Subcutaneous abdominal adipose tissue (tissue), 5 donors: ENCODE measurements around the gene VPS8.
"Not testable (repeated sequence)": the region's sequence is repeated elsewhere in the genome, so short reads cannot be mapped to it uniquely, and the experiment has no call there.

ENCODE experiments used
- H3K27ac ChIP-seq: one replicate; pipeline ENCODE4 v1.7.0; 2013; ENCODE audit warnings: low read depth, mild to moderate bottlenecking, inconsistent platforms, low read length, moderate library complexity
- H3K27me3 ChIP-seq, 5 donors: one replicate each; pipeline ENCODE4 v1.7.0; 2013; ENCODE audit warnings: low read length in 5 of 5, inconsistent platforms in 1 of 5; ENCODE audit not compliant: control insufficient read depth in 5 of 5, insufficient read depth in 4 of 5
- H3K36me3 ChIP-seq, 5 donors: one replicate each; pipeline ENCODE4 v1.7.0; 2013; ENCODE audit warnings: low read length in 5 of 5; ENCODE audit not compliant: control insufficient read depth in 5 of 5, insufficient read depth in 5 of 5
- H3K4me1 ChIP-seq, 5 donors: one replicate each; pipeline ENCODE4 v1.7.0; 2013; ENCODE audit warnings: low read length in 5 of 5, mild to moderate bottlenecking in 3 of 5, moderate library complexity in 1 of 5; ENCODE audit not compliant: control insufficient read depth in 5 of 5, insufficient read depth in 5 of 5
- H3K4me3 ChIP-seq, 5 donors: one replicate each; pipeline ENCODE4 v1.7.0; 2013; ENCODE audit warnings: low read length in 5 of 5, low read depth in 1 of 5
- H3K9ac ChIP-seq, 5 donors: one replicate each; pipeline ENCODE4 v1.7.0; 2013; ENCODE audit warnings: low read length in 5 of 5, mild to moderate bottlenecking in 4 of 5, moderate library complexity in 3 of 5
- H3K9me3 ChIP-seq, 5 donors: one replicate each; pipeline ENCODE4 v1.7.0; 2013; ENCODE audit warnings: low read length in 5 of 5; ENCODE audit not compliant: control insufficient read depth in 5 of 5
- donor health status: healthy.
- donor health status: healthy.
- donor health status: healthy.
- donor health status: healthy.
- donor health status: healthy.

The VPS8 gene

GRCh38 chr3:184884359-184885017 lies 72.5 kb downstream of the VPS8 start:
- H3K27ac ChIP-seq = no peak overlapping the region
- peaks cover 2 to 33% (median 6%) of the 10 kb centered on the region in 5 donors for H3K36me3 ChIP-seq
- H3K4me3 ChIP-seq = no peak overlapping the region
- H3K9ac ChIP-seq = no peak overlapping the region
- H3K9me3 ChIP-seq = no peaks in the 10 kb centered on the region
- no peaks in the 10 kb centered on the region for H3K4me1 ChIP-seq
- no peaks in the 10 kb centered on the region for H3K27me3 ChIP-seq

GRCh38 chr3:184885112-184885511 lies 73.1 kb downstream of the VPS8 start:
- Histone ChIP-seq H3K4me1 (no peaks in the 10 kb centered on the region), H3K9ac (no peak overlapping the region), H3K9me3 (no peaks in the 10 kb centered on the region), H3K4me3 (no peak overlapping the region), H3K27ac (no peak overlapping the region), H3K27me3 (no peaks in the 10 kb centered on the region), H3K36me3 (peaks cover 2 to 31% (median 6%) of the 10 kb centered on the region in 5 donors)

GRCh38 chr3:184887574-184887973 lies 75.6 kb downstream of the VPS8 start:
- Histone ChIP-seq H3K9ac (no peak overlapping the region), H3K27ac (no peak overlapping the region), H3K27me3 (no peaks in the 10 kb centered on the region), H3K36me3 (peaks cover 2 to 28% (median 6%) of the 10 kb centered on the region in 5 donors), H3K4me1 (no peaks in the 10 kb centered on the region), H3K4me3 (no peak overlapping the region), H3K9me3 (no peaks in the 10 kb centered on the region)

- Histone ChIP-seq H3K9me3 (no peaks in the 10 kb centered on the region), H3K36me3 (peaks cover 2 to 20% (median 6%) of the 10 kb centered on the region in 5 donors), H3K4me1 (no peaks in the 10 kb centered on the region), H3K4me3 (no peak overlapping the region), H3K27ac (no peak overlapping the region), H3K9ac (no peak overlapping the region), H3K27me3 (no peaks in the 10 kb centered on the region)
Observed at GRCh38 chr3:184889312-184889904, 77.4 kb downstream of the VPS8 start.

GRCh38 chr3:184894051-184894450 lies 82.1 kb downstream of the VPS8 start:
- Histone ChIP-seq H3K4me3 (no peak overlapping the region), H3K9ac (no peak overlapping the region), H3K36me3 (peaks cover 2 to 17% (median 5%) of the 10 kb centered on the region in 5 donors), H3K9me3 (no peaks in the 10 kb centered on the region), H3K27ac (no peak overlapping the region), H3K27me3 (no peaks in the 10 kb centered on the region), H3K4me1 (no peaks in the 10 kb centered on the region)

GRCh38 chr3:184895350-184895749 lies 83.4 kb downstream of the VPS8 start:
- Histone ChIP-seq H3K27me3 (no peaks in the 10 kb centered on the region), H3K36me3 (peaks cover 2 to 23% (median 6%) of the 10 kb centered on the region in 5 donors)

GRCh38 chr3:184896336-184896735 lies 84.4 kb downstream of the VPS8 start:
- Histone ChIP-seq H3K4me3 (no peak overlapping the region), H3K27ac (no peak overlapping the region), H3K9me3 (no peaks in the 10 kb centered on the region), H3K27me3 (no peaks in the 10 kb centered on the region), H3K9ac (no peak overlapping the region), H3K4me1 (no peaks in the 10 kb centered on the region), H3K36me3 (peaks cover 2 to 26% (median 6%) of the 10 kb centered on the region in 5 donors)

More at GRCh38 chr3:184895350-184895749, 83.4 kb downstream of the VPS8 start:
- no peaks in the 10 kb centered on the region for H3K9me3 ChIP-seq
- H3K27ac ChIP-seq = no peak overlapping the region
- no peaks in the 10 kb centered on the region for H3K4me1 ChIP-seq
- H3K4me3 ChIP-seq = no peak overlapping the region
- no peak overlapping the region for H3K9ac ChIP-seq

GRCh38 chr3:184899953-184900595 lies 88.1 kb downstream of the VPS8 start:
- H3K36me3 ChIP-seq = peaks cover 2 to 36% (median 12%) of the 10 kb centered on the region in 5 donors
- H3K9me3 ChIP-seq = no peaks in the 10 kb centered on the region
- no peak overlapping the region for H3K27ac ChIP-seq
- H3K4me1 ChIP-seq = no peaks in the 10 kb centered on the region
- H3K4me3 ChIP-seq = no peak overlapping the region
- no peak overlapping the region for H3K9ac ChIP-seq
- H3K27me3 ChIP-seq = no peaks in the 10 kb centered on the region

GRCh38 chr3:184907031-184907430 lies 95.1 kb downstream of the VPS8 start:
- not testable (repeated sequence) for H3K9ac ChIP-seq, H3K27me3 ChIP-seq, H3K27ac ChIP-seq, H3K9me3 ChIP-seq, H3K4me3 ChIP-seq, H3K4me1 ChIP-seq
- H3K36me3 ChIP-seq = peaks cover 6 to 30% (median 15%) of the 10 kb centered on the region in 5 donors
